ENCODE results near the gene SEMA3B.
"Not testable (repeated sequence)": the region's sequence is repeated elsewhere in the genome, so short reads cannot be mapped to it uniquely, and the experiment has no call there.

SEMA3B gene

DNA sequence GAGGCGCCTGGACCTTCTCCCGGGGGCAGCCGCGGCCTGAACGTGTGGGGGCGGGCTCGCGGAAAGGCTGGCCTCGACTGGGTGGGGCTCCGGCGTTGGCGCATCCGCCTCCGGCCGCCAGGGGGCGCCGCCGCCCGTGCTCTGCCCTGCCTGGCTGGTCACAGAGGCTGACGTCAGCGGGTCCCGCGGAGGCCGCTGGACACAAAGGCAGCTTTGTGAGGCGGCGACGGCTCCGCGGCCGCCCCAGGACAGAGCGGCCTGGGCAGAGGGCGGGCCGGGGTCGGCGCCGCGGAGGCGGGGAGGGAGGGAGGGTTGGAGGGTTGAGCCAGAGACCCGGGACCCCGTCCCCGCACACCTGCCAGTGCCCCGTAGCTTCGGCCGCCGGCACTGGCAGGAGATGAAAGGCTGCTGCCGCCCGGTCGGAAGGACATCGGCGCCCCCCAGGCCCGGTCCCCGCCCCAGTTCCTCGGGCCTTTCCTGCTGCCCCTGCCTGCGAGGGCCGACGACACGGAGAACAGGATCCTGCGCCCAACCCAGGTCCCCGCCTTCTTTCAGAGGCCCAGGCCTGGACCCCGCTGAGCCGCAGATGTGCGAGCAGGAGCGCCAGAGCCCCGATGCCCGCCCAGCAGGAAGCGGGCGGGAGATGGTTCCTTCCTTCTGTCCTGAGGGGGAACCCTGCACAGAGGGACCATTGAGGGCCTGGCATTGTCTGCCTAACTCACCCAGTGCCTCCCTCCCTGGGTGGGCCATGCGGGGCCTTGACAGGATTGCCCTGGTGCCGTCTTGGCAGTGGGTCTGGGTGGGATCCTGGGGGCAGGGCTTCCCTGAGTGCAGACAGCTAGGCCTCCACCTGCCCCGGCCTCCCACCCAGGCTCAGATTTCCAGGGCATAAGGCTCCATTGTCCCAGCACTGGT is 8.7 kb upstream of the SEMA3B start:
- peak; percentile 84 for DNase-seq

DNA sequence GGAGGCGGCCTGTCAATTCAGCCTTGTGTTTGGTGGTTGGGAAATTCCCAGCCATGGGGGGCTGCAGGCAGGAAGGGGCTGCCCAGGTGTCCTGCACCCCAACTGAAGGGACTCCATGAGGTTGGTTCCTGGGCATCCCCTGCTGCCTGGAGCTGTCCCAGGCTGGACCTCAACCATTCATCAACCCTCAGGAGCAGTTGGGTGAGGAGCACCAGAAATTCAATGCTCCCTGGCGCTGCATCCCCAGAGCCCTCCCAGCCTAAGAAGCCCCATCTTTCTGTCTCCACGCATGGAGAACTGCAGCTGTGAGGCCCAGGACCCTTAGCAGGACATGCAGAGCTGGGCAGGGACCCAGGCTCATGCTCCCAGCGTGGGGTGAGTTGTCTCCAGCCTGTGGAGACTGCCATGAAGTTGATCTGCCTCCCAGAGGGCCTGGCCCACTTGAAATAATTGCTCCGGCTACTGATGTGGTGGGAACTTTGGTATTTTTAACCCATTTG is 8.0 kb upstream of the SEMA3B start:
- no peak for DNase-seq

DNA sequence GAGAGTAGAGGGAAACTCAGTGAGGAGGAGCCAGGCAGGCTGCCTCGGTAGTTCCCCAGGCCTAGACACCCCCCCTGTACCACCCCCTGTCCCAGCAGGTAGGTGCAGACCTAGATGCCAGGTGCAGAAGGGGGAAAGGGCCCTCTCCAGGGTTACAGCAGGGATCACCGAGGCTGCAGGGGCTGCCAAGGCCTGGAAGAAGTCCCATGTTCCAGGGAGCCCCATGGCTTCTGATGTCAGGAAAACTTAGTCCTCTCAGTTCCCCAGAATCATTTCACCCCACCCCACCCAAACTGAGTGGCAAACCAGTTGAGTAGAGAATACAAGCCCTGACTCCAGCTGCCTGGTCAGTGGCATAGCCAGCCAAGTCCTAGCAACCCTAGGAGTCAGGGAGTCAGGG is 7.4 kb upstream of the SEMA3B start:
- DNase-seq: no peak

DNA sequence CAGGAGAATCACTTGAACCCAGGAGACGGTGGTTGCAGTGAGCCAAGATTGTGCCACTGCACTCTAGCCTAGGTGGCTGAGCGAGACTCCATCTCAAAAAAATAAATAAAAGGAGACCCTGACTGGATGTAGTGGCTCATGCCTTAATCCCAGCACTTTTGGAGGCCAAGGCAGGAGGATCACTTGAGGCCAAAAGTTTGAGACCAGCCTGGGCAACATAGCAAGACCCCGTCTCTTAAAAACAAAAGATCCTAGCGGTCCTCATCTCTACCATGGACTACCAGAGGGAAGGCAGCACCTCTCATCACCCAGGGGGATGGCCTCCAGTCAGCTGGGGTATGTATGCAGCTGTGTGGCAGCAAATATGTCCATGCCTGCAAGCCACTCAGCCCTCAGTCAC is 6.7 kb upstream of the SEMA3B start:
- DNase-seq: not testable (repeated sequence)

DNA sequence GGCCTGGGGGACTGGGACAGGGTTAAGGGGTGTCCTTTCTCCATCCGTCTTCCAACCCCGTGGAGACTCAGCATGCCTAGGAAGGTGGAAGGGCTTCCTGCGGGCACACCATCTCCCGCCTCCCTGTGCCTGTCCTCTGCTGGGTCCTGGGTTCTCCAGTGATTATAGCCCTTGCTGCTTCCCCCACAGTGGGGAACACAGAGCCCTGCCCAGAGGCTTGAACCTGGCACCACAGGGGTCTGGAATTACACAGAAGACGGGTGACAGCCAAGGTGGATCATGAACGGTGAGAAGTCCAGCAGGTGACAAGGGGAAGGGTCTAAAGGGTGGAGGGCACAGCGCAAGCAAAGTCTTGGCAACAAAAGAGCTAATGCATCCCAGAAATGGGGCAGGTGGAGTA is 6.2 kb upstream of the SEMA3B start:
- no peak for DNase-seq

DNA sequence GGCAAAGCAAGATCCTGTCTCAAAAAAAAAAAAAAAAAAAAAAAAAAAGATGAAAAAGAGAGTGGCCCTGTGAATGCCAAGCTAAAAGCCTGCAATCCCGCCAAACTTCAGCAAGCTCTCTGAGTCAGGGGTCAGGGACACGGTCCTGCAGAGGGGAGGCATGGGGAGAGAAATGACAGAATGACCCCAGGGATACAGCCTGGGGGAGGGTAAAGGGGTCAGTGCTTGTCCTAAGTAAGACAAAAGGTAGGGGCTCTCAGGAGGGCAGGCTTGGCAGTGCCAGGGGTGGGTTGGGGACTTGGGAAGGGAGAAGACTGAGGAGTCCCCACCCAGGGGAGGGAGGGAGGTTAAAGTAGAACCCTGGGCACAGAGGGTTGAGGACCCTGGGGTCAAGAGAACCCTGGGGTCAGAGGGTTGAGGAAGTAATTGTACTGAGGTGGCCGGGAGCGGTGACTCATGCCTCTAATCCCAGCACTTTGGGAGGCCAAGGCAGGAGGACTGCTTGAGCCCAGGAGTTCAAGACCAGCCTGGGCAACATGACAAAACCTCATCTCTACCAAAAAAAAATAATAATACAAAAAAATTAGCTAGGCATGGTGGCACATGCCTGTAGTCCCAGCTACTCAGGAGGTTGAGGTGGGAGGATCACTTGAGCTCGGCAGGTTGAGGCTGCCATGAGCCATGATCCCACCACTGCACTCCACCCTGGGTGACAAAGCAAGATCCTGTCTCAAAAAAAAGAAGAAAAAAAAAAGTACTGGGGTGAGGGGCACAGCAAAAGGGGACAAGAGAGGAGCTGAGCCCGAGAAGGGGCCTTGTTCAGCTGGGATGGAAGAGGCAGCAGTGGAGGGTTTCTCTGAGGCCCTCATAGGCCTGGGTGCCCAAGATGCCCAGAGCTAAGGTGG is 5.2 kb upstream of the SEMA3B start:
- DNase-seq: no peak

DNA sequence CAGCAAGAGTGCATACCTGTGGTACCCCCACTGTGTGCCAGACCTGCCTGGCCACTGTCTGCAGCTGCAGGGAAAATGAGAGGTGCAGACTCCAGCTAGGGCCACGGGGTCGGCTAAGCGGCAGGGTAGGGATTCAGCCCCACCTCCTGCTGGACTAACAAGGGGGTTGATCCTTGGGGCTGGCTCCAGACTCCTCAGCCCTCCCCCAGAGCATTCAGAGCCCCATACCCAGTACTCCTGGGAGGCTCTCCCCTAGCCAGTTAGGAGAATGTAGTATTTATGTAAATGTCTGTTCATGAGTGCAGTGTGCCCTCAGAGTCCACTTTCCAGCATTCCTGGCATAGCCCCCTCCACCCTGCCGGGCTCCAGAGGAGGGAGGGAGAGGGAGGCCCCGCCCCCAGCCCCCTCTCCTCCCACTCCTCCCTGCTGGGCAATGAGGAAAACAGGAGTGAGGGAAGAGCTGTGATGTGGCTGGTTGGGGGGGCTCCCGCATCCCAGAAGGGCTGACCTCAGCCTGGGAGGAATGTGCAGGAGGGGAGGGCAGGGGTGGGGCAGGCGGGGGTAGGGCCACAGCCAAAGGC is 4.5 kb upstream of the SEMA3B start:
- DNase-seq: no peak

DNA sequence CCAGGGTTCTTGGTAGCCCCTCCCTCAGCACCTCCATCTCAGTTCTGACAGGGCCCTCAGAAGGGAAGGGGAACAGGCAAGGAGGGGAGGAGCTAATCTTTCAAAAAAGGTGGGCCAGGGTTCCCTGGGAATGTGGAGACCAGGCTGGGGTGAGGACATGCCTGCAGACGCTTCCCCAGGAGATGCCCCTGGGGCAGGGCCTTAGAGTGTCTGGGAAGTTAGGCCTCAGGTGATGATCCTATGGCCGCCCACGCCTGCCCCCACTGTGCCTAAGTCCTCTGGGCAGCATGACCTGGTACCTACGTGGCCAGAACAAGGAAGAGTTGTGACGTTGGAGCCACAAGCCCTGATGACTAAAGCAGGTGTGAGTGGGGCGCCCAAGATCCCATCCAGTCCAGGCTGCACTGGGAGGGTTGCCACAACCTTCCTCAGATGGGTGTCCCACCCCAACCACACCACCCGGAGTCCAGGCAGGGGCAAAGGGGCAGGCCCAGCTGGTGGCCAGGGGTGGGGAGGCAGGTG is 3.9 kb upstream of the SEMA3B start:
- DNase-seq: no peak

DNA sequence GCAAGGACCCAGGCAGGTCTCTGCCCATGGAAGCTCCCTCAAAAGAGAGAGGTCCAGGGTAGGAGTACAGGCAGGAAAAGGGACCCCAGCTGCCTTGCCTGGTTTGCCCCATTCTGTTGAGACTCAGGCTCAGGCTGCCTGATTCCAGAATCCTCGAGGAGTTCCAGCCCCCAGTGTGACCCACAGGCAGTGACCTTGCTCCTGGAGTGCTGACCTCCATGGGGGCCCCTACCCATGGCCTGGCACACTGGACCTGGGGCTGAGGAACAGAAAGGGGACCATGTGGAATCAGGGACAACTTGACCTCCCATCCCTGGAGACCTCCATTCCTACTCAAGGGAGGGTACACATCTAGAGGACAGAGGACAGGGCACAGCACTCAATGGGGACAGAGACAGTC is 3.4 kb upstream of the SEMA3B start:
- no peak for DNase-seq

DNA sequence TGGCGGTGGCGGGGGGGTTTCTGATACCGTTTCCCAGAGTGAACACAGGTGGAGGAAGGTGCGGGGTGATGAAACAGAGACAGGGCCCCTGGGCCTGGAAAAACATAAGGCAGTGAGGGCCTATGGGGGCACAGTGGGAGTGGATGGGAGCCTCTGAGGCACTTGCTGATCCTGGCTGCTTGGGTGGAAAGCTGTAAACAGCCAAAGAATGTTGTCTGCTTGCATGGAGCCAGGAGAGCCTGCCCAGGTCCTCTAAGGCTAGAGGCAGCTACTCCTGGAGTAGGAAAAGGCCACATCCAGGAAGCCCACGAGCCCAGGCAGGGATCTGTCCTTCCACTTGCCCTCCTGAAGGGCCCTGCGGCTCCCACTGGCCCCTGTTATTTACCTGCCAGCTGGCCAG is 2.9 kb upstream of the SEMA3B start:
- DNase-seq: no peak

DNA sequence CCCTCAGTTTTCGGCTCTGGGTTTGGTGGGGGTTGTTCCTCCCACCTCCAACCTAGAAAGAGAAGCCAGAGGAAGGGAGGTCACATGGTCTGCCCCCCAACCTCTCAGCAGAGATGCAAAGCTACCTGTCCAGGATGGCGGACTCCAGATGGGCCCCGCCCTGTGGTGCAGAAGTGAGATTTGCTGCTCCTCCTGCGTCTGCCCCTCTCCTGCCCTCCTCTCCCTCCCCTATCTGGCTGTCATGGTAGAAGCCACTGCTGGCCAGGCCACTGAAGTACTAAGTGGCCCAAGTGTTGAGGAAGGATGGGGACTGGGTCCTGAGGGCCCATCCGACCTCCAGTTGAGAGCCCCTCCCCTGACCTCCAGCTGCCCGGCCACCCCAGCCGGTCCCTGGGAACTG is 2.1 kb upstream of the SEMA3B start:
- DNase-seq: no peak

DNA sequence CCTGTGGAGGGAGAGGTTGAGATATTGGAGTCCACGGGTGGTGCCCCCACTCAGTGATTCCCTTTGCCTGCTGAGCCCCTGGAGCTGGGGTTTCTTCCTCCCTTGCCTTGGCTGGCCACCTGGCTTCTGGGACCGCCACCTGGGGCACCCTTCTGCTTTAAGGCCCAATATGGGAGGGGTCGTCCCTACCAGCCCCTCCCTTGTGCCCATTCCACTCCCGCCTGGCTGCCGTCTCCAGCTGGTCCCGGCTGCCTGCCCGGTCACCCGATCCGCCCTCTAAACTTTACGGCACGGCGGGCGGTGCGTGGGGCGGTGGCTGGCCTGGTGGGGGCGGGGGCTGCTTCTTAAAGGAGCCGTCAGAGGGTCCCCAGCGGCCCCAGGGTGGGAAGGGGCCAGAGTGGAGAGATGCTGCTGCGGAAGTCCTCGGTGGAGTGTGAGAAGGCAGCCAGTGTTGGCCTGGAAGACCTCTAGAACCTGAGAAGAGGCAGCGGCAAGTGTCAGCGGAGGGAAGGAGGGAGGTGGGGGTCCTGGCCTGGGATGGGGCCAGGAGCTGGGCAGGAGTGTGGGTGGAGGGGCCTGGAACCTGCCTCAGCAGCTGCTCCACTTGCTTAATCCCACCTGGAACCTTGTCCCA is 1.6 kb upstream of the SEMA3B start:
- no peak for DNase-seq

DNA sequence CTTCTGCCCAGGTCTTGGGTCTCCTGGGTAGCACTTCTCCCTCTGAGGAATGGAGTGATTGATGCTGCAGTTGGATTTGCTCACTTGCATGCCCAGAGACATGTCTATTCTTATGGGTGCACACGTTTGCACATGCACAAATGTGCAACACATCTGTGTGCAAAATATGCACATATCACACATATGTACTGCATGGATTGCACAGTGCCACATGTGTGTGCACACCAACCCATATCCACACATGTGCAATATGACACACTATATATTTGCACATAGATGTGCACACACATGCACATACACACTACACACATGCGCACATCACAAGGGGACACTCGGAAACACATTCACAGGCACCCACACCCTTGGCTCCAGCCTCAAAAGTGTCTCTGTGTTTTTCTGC is 671 bp upstream of the SEMA3B start:
- no peak for DNase-seq

DNA sequence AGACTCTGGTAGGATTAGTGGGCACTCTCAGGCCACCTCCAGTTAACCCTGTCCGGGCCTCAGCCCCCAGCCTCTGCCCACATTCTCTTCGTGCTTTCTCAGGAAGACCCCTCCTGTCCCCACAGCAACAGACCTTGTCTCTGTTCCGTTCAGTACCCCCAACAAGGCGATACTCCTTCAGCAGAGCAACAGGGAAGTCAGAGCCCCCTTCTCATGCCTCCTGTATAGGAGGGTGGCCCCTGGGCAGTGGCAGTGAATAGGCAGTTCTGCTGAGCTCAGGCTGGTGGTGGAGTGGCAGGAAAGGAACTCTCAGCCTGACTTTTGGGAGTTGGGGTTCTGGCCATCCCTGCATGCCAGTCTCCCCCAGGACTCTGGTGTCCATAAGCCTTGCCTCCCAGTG is 513 bp downstream of the SEMA3B start:
- DNase-seq: no peak

DNA sequence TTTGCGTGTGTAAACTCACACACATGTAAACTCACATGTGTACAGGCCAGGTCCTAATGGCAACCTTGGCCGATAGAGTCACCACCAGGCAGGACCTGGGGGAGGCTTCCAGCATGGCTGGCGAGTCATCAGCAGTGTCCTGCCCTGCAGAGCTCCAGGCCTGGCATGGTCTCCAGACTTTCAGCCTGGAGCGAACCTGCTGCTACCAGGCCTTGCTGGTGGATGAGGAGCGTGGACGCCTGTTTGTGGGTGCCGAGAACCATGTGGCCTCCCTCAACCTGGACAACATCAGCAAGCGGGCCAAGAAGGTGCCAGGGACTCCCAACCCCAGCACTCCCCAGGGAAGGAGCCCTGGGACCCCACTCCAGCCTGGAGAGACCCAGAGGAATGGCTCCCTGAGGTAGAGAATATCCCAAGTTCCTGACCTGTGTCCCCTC is 1.0 kb downstream of the SEMA3B start:
- DNase-seq: no peak

DNA sequence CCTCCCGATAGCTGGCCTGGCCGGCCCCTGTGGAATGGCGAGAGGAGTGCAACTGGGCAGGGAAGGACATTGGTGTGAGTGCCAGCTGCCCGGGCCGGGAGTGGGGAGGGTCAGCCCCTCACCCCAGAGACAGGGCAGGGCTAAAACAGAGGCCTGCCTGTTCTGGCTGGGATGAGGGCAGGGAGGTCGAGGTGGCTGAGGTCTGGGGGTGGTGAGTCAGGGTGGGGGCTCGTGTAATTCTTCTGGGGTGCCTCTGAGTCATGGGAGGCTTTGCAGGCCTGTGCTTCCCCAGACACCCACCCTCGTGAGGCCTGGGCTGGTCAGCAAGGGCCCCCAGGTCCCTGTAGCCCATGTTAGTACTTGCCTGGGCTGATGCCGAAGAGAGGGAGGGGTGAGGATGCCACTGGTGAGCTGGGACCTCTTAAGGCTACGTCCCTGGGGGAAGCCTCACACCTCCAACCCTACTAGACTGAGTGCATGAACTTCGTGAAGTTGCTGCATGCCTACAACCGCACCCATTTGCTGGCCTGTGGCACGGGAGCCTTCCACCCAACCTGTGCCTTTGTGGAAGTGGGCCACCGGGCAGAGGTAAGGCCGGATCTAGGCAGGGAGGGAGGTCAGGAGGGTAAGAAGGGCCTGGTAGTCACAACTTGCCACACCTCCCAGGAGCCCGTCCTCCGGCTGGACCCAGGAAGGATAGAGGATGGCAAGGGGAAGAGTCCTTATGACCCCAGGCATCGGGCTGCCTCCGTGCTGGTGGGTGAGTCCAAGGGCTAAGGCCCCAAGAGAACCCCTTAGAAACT is 1.7 kb downstream of the SEMA3B start:
- DNase-seq: no peak

DNA sequence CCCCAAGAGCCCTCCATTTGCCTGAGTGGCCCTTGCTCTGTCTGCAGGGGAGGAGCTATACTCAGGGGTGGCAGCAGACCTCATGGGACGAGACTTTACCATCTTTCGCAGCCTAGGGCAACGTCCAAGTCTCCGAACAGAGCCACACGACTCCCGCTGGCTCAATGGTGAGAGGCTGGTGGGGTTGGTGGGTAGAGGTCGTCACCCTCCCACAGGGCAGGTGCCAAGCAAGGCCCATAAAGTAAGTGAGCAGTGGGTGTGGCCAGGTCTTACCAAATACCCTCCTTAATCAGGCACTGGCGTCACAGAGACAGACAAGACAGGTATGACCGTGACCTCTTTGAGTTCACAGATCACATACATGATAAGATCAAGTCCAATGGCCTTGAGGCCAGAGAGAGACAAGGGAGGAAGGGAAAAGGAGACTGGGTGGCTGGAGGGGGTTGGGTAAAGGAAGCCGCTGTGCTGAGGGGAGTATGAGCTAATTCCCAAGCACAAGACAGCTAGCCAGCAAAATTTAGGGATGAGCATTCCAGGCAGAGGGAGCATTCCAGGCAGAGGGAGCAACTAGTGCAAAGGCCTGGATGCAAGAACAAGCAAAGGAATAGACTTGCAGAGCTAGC is 2.5 kb downstream of the SEMA3B start:
- DNase-seq: no peak

DNA sequence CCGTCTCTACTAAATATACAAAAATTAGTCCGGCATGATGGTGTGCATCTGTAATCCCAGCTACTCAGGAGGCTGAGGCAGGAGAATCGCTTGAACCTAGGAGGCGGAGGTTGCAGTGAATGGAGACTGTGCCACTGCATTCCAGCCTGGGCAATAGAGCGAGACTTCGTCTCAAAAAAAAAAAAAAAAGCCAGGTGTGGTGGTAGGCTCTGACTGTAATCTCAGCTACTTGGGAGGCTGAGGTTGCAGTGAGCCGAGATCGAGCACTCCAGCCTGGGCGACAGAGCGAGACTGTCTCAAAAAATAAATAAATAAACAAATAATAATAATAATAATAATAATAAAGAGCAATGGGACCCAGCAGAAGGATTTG is 3.6 kb downstream of the SEMA3B start:
- DNase-seq: not testable (repeated sequence)

DNA sequence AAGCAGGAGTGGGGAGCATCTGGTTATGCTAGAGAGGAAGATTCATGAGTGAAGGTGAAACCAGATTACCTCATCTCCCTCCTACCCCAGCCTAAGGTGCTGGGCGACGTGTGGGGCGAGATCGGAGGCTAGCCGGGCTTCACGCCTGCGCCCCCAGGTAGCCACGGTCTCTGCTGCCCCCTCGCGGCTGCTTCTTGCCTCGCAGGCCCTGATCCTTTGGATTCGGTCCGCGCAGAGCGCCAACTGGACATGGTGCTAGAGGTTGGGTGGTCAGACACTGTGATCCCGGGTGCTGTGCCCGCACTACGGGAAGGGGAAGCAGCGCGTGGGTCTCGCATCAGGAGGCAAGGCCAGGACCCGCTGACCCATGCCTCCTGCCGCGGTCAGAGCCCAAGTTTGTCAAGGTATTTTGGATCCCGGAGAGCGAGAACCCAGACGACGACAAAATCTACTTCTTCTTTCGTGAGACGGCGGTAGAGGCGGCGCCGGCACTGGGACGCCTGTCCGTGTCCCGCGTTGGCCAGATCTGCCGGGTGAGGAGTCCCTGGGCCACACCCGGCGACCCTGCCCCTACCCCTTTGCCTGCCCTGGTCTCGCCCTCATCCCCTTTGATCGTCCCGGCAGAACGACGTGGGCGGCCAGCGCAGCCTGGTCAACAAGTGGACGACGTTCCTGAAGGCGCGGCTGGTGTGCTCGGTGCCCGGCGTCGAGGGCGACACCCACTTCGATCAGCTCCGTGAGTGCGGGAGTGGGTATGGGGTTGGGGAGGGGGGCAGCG is 4.2 kb downstream of the SEMA3B start:
- peak; percentile 89 for DNase-seq

DNA sequence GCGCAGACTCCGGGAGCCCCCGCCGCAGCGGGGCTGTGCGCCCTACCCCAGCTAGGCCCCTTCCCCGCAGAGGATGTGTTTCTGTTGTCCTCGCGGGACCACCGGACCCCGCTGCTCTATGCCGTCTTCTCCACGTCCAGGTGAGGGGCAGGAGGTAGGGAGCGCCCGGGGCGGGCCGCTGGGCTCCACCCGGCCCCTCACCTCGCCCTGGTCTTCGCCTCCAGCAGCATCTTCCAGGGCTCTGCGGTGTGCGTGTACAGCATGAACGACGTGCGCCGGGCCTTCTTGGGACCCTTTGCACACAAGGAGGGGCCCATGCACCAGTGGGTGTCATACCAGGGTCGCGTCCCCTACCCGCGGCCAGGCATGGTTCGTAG is 4.7 kb downstream of the SEMA3B start:
- DNase-seq: no peak
